Endometrium (tissue), 2 donors: ENCODE results near the gene NPIPA2.
A peak's percentile ranks its signal among the peaks of the same experiment; 100 is the strongest.
"Not testable (repeated sequence)": the region's sequence is repeated elsewhere in the genome, so short reads cannot be mapped to it uniquely, and the experiment has no call there.

Experiments used
- FAIRE-seq: peaks from 2 replicates; lab custom pipeline; 2012; peaks lifted over from hg19 to GRCh38; lab: Jason Lieb, UNC
- donor health status: control.
- donor health status: control.

Gene NPIPA2

DNA sequence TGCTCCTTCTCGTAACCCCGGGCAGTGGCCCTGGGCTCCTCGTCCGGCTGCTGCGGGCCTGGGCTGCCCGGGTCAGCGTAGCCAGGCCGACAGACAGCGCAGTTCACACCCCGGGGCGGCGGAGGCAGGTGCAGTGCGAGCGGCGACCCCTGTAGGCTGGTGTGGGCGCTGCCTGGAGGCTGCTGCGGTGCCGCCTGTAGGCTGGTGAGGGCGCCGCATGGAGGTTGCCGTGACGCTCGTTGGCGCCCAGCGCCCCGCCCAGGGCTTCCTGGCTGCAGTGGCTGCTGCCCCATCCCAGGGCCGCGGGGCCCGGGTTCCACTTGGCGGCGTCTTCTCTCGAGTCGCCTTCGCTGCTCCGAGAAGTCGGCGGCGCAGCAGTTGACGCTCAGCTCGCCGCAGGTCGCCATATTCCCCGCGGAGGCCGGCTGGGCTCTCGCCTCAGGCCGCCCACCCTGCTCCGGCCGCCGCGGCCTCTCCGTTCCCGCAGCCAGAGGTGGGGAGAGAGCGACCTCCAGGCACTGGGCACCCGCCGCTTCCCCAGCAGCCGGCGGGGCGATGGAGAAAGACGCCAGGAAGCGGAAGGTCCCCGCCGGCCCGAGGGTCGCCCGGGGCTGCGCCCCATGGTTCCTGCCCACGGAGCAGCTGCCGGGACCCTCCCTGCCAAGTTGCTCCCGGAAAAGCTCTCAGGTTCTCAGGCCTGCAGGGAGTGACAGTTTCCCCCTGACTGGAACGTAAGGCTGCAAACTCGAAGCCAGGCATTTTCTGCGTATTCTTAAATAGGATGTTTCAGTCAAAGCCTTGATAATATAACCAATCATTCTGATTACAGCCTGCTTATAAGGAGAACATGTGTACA lies at the start of gene NPIPA2:
TSS of gene NPIPA2 (plus strand) at position 261 of the 856 bp plus-strand sequence. CDS start 5,533 bp downstream, outside the sequence.
- FAIRE-seq, result peak; percentile 4

DNA sequence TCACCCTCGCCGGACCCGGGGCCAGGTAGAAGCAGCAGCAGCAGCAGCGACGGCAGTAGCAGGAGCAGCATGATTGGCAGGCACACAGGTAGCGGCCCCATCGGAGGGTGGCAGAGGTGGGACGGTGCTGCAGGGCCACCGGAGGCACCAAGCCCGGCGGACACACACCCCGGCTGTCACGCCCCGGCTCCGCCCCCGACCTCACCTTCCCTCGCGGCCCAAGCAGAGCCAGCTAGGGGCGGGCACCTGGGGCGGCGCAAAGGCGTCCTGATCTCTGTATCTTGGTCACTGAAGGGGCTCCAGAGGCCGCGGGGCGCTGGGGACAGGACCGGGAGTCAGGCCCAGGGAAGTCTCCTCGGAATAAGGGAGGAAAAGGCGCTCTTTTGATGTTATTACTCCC lies 48.2 kb upstream of the NPIPA2 start, which contains the start of gene PLA2G10:
TSS of gene PLA2G10 (minus strand) at position 180 of the 400 bp plus-strand sequence. CDS start at position 101, 79 bp downstream.
- FAIRE-seq, result not testable (repeated sequence)

DNA sequence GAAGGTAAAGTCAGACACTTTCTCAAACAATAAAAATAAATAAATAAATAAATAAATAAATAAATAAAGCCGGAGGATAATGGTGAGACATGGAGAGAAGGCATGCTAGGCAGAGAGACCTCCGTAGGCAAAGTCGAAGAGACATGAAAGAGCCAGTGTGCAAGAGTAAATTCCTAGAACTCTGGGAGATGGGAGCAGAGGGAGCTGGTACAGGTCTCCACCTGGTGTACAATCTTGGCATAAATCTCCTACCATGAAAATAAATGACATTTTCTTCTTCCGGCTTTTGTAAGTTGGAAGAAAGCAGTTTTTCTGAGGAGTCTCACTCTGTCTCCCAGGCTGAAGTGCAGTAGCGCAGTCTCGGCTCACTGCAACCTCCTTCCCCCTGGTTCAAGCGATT lies 40.5 kb upstream of the NPIPA2 start:
- not testable (repeated sequence) for FAIRE-seq

DNA sequence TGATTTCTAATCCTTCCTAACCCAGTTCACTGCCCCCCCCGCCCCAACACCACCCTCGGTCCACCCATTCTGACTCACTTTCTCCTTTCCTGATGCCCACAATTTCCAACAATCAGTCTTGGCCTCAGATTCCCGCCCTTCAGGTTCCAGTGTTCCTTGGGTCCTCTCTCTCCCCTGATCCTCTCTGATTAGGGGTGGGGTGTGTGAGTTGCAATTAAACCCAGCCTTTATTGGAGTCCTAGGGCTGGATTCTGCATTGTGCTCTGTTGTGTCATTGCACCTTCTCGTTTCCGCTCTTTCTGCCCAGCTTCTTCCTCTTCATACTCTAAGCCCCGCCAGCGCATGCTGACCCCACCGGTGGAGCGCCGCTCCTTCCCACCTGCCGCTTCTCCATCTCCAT lies 39.7 kb upstream of the NPIPA2 start:
- FAIRE-seq, result not testable (repeated sequence)

DNA sequence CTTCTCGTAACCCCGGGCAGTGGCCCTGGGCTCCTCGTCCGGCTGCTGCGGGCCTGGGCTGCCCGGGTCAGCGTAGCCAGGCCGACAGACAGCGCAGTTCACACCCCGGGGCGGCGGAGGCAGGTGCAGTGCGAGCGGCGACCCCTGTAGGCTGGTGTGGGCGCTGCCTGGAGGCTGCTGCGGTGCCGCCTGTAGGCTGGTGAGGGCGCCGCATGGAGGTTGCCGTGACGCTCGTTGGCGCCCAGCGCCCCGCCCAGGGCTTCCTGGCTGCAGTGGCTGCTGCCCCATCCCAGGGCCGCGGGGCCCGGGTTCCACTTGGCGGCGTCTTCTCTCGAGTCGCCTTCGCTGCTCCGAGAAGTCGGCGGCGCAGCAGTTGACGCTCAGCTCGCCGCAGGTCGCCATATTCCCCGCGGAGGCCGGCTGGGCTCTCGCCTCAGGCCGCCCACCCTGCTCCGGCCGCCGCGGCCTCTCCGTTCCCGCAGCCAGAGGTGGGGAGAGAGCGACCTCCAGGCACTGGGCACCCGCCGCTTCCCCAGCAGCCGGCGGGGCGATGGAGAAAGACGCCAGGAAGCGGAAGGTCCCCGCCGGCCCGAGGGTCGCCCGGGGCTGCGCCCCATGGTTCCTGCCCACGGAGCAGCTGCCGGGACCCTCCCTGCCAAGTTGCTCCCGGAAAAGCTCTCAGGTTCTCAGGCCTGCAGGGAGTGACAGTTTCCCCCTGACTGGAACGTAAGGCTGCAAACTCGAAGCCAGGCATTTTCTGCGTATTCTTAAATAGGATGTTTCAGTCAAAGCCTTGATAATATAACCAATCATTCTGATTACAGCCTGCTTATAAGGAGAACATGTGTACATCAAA lies 38.9 kb upstream of the NPIPA2 start, which contains the start of gene NPIPA3:
TSS of gene NPIPA3 (plus strand) at position 256 of the 856 bp plus-strand sequence. CDS start 5,533 bp downstream, outside the sequence.
- not testable (repeated sequence) for FAIRE-seq

DNA sequence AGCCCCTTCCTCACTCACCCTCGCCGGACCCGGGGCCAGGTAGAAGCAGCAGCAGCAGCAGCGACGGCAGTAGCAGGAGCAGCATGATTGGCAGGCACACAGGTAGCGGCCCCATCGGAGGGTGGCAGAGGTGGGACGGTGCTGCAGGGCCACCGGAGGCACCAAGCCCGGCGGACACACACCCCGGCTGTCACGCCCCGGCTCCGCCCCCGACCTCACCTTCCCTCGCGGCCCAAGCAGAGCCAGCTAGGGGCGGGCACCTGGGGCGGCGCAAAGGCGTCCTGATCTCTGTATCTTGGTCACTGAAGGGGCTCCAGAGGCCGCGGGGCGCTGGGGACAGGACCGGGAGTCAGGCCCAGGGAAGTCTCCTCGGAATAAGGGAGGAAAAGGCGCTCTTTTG lies 9.1 kb upstream of the NPIPA2 start:
- FAIRE-seq, result not testable (repeated sequence)

DNA sequence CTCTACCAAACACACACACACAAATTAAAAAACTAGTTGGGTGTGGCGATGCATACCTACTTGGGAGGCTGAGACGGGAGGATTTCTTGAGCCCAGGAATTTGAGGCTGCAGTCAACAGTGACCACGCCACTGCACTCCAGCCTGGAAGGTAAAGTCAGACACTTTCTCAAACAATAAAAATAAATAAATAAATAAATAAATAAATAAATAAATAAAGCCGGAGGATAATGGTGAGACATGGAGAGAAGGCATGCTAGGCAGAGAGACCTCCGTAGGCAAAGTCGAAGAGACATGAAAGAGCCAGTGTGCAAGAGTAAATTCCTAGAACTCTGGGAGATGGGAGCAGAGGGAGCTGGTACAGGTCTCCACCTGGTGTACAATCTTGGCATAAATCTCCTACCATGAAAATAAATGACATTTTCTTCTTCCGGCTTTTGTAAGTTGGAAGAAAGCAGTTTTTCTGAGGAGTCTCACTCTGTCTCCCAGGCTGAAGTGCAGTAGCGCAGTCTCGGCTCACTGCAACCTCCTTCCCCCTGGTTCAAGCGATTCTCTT lies 1.4 kb upstream of the NPIPA2 start:
- peak; percentile 57 for FAIRE-seq

DNA sequence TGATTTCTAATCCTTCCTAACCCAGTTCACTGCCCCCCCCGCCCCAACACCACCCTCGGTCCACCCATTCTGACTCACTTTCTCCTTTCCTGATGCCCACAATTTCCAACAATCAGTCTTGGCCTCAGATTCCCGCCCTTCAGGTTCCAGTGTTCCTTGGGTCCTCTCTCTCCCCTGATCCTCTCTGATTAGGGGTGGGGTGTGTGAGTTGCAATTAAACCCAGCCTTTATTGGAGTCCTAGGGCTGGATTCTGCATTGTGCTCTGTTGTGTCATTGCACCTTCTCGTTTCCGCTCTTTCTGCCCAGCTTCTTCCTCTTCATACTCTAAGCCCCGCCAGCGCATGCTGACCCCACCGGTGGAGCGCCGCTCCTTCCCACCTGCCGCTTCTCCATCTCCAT lies 539 bp upstream of the NPIPA2 start:
- not testable (repeated sequence) for FAIRE-seq

DNA sequence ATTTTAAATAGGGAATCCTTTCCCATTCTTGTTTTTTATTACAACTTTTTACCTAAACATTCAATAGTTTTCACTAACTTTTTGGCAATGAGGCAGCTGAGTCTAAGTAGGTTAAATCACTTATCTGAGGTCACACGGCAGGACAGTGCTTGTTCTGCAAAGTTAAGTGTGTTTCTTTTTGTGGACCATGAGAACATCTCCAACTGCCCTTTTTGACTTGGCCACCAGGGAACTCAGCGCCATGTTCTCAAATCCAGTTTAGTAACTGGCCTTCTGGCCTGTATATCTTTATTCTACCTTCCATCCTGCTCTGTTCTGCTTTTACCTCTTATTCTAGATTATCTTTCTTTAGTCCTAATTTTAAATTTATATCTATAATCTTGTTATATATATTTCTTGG lies 31.3 kb downstream of the NPIPA2 start:
- not testable (repeated sequence) for FAIRE-seq

DNA sequence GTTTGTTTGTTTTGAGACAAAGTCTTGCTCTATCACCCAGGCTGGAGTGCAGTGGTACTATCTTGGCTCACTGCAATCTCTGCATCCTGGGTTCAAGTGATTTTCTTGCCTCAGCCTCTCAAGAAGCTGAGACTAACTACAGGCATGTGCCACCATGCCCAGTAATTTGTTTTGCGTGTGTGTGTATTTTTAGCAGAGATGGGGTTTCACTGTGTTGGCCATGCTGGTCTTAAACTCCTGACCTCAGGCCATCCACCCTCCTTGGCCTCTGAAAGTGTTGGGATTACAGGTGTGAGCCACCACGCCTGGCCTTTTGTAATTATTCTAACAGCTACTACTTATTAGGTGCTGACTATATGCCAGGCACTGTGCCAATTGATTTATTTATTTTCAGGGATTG lies 33.3 kb downstream of the NPIPA2 start:
- not testable (repeated sequence) for FAIRE-seq

DNA sequence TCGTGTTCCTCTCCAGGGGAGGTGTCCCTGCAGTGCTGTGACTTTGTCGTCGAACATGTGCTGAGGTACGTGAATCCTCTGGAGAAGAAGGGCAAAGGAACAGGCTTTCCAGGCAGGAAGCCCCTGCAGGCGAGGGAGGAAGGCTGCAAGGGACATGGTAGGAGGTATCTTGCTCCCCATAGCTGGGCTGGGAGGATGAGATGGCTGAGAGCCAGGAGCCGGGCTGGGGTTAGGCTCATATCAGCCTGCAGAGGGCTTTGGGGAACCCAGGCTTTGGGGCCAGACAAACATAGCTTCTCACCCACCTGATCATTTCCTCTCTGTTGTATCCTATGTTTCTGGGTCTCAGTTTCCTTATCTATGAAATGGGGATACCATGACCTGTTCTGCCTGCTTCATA lies 34.4 kb downstream of the NPIPA2 start:
- not testable (repeated sequence) for FAIRE-seq

DNA sequence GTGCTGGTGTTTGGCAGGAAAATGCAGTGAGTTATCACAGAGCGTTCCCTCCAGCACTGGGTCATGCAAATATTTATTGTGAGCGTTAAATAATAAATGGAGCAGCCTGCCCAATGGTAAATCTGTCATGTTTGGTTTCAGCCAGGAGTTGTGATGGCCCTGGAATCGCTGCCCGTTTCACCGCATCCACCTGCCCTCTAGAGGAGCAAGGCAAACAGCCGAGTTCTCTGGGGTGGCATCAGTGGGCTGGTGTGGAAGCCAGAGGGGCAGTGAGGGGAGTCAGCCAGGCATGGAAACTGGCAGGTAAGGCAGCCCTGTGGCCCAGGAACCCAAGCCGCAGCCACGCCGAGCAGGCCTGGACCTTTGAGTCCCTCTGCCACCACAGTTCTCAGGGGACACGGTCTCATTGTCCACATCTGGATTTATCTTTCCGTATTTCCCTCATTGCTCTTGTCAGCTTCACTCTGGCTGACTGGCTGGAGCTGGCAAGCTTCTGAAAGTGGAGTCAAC lies 37.1 kb downstream of the NPIPA2 start:
- not testable (repeated sequence) for FAIRE-seq

DNA sequence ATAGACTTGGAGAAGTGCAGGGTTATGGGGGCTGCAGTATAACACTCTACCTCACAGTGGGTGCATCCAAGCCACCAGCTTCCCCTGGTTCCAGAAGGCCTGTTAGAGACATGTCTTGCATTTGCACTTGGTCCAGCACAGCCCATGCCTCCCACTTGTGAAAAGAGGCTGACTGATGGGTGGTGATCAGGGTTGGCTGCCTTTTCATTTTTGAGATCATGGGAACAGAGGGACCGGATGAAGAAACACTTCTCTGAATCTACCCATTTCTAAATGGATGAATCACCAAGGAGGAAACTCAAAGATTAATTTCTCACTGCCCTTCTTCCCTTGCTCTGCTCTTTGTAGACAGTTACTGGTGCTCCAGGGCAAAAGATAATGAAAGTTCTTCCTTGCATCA lies 43.8 kb downstream of the NPIPA2 start:
- FAIRE-seq, result not testable (repeated sequence)

DNA sequence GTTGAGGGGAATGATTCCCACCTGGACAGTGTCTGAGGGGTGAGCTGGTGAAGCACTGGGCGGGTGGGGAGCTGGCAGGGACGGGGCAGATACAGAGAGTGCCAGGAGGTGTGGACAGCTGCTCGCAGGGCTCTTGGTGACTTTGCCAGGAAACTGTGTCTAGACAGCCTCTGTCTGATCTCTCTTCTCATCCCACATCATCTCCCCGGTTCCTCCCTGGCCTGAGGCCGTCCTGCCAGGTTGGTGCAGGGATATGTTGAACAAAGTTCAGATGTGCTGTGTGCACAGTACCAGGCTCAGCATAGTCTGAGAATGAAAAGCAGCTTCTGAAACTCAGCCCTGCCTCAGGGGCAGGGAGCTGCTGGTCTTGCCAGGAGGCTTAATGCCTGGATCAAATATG lies 47.2 kb downstream of the NPIPA2 start:
- FAIRE-seq, result not testable (repeated sequence)

DNA sequence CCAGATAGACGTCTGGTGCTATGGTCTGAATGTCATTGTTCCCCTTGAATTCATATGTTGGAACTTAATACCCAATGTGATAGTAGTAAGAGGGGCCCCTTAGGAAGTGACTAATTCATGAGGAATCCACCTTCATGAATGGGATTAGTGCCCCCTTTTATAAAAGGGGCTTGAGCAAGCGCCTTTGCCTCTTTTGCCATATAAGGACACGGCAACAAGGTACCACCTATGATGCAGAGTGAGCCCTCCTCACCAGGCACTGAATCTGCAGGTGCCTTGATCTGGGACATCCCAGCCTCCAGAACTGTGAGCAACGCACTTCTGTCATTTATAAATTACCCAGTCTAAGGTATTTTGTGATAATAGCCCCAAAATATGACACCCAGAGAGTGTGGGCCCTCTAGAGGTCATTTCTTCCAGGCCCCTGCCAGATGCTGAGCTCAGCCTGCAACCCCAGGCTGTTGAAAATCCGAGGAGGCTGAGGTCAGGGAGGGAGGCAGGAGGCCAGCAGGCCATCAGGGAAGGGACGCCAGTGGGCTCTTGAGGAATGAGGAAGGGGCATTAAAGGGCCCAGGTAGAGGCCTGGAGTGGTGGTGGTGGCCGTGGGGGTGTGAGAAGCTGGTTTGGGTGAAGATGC lies 48.1 kb downstream of the NPIPA2 start:
- FAIRE-seq, result not testable (repeated sequence)

DNA sequence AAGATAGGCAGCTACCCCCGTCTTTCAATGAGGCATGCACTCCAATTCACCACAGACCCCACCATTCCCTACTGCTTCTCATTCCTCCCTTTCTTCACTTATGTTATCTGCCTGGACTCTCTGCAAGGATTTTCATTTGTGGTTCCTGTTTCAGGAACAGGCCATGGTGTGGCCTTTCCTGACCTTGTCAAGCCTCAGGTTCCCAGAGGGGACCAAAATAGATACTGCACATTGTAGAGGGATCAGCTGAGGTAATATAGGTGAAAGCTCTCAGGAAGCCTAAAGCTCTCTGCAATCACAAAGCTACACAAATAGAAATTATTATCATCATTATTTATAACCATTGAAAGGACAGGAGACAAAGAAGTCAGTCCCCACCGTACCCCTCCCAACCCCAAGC lies 50.6 kb downstream of the NPIPA2 start:
- FAIRE-seq, result not testable (repeated sequence)

DNA sequence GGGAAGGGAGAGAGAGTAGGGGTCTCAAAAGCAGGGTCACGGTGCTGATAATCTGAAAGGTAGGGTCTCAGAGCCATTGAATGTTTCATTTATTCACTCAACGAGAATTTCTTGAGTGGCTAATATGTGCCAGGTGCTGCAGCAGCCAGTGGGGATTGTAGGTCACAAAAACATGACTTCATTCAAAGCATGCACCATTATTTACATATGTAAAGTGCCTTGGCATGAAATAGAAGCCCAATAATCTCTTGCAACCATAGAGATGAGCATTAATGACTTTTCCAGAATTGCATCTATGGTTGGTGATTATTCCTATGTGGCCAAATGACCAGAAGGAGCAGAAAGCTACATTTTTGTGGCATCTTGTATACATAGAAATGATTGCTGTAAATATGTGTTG lies 55.2 kb downstream of the NPIPA2 start:
- not testable (repeated sequence) for FAIRE-seq

DNA sequence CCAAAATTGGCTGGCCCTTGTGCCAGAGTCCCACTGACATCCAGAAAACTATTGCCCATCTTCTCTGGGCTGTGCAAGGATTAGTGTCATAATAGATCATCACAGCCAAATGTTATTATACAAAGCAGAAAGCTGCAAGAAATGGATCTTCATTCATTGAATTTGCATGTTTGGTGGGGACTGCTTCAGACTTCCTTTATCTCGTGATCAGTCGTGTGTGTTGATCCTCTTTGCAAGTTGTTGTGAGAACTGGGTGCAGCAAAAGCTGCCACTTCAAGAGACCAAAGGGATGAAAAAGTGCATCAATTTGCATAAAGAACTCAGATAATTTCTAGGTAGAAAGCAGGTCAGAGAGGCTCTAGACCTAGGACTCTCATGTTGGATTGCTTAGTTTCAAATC lies 61.2 kb downstream of the NPIPA2 start:
- FAIRE-seq, result not testable (repeated sequence)

DNA sequence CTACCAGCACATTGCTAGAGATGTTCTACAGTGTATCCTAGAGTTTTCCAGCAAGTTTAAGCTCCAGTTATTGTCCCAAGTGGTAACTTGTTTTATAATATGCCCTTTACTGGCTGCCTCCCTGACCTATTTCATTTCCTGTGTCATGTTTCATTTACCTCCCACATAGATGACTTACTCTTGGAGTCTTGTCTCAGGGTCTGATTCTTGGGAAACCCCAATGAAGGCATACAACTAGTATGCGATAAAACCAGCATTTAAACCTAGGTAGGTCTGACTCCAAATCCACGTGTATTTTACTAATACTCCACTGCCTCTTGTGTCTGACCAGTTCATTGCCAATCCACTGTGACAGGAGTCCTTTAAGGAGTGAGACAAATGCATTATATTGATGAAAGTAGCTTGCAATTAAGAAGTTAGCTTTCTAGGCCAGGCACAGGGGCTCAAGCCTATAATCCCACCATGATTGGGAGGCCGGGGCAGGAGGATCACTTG lies 64.9 kb downstream of the NPIPA2 start:
- not testable (repeated sequence) for FAIRE-seq

DNA sequence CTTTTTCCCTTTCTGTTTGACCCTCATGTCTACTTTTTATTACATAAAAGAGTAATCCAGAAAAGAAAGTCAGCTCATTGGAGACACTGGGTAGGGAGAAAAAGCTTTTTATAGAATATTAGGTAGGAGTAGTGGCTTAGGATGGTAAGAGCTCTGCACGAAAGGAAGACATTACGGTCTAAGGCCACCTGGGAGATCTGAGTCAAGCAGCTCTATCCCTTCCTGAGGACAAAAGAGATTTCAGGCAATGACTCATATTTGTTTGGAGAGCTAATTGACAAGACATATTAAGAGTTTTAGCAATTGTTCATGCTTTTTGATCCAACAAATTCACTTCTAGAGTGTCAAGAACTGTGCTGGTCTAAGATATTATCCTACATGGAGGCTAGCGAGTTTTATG lies 71.6 kb downstream of the NPIPA2 start:
- not testable (repeated sequence) for FAIRE-seq
